ENCODE measurements around the gene FAM181A.

Gene FAM181A

GRCh38 chr14:93960774-93961438 lies 33.8 kb downstream of the FAM181A start:
- no peak for DNase-seq (ENCODE audit: low read depth in 1 of 2, low spot score in 1 of 2)

GRCh38 chr14:93961620-93962019 lies 34.5 kb downstream of the FAM181A start:
- DNase-seq (ENCODE audit: low read depth in 1 of 2, low spot score in 1 of 2), result no peak

GRCh38 chr14:93962701-93963601 lies 35.8 kb downstream of the FAM181A start:
- no peak for DNase-seq (ENCODE audit: low read depth in 1 of 2, low spot score in 1 of 2)

GRCh38 chr14:93963692-93964091 lies 36.5 kb downstream of the FAM181A start:
- DNase-seq (ENCODE audit: low read depth in 1 of 2, low spot score in 1 of 2), result no peak

- DNase-seq (ENCODE audit: low read depth in 1 of 2, low spot score in 1 of 2), result no peak
Measured at GRCh38 chr14:93964281-93964680, 37.1 kb downstream of the FAM181A start.

GRCh38 chr14:93964820-93965286 lies 37.7 kb downstream of the FAM181A start:
- no peak for DNase-seq (ENCODE audit: low read depth in 1 of 2, low spot score in 1 of 2)

- DNase-seq (ENCODE audit: low read depth in 1 of 2, low spot score in 1 of 2), result no peak
Measured at GRCh38 chr14:93965287-93965821, 38.2 kb downstream of the FAM181A start.

- no peak for DNase-seq (ENCODE audit: low read depth in 1 of 2, low spot score in 1 of 2)
Measured at GRCh38 chr14:93965946-93966474, 38.9 kb downstream of the FAM181A start.

GRCh38 chr14:93967637-93968250 lies 40.6 kb downstream of the FAM181A start:
- no peak for DNase-seq (ENCODE audit: low read depth in 1 of 2, low spot score in 1 of 2)

- no peak for DNase-seq (ENCODE audit: low read depth in 1 of 2, low spot score in 1 of 2)
Measured at GRCh38 chr14:93969082-93969828, 42.1 kb downstream of the FAM181A start.

GRCh38 chr14:93970585-93970964 lies 43.4 kb downstream of the FAM181A start:
- peak in 1 of 2 donors; percentile 64 for DNase-seq (ENCODE audit: low read depth in 1 of 2, low spot score in 1 of 2)

- DNase-seq (ENCODE audit: low read depth in 1 of 2, low spot score in 1 of 2), result peak in 1 of 2 donors; percentile 61
Measured at GRCh38 chr14:93970965-93971634, 44.0 kb downstream of the FAM181A start.

- DNase-seq (ENCODE audit: low read depth in 1 of 2, low spot score in 1 of 2), result no peak
Measured at GRCh38 chr14:93971635-93972027, 44.5 kb downstream of the FAM181A start.

GRCh38 chr14:93972618-93973205 lies 45.6 kb downstream of the FAM181A start:
- no peak for DNase-seq (ENCODE audit: low read depth in 1 of 2, low spot score in 1 of 2)

GRCh38 chr14:93973607-93974006 lies 46.5 kb downstream of the FAM181A start:
- DNase-seq (ENCODE audit: low read depth in 1 of 2, low spot score in 1 of 2), result no peak

- no peak for DNase-seq (ENCODE audit: low read depth in 1 of 2, low spot score in 1 of 2)
Measured at GRCh38 chr14:93974299-93974698, 47.2 kb downstream of the FAM181A start.

GRCh38 chr14:93974833-93975232 lies 47.7 kb downstream of the FAM181A start:
- no peak for DNase-seq (ENCODE audit: low read depth in 1 of 2, low spot score in 1 of 2)

- DNase-seq (ENCODE audit: low read depth in 1 of 2, low spot score in 1 of 2), result peak in 1 of 2 donors; percentile 57
Measured at GRCh38 chr14:93975791-93976476, 48.8 kb downstream of the FAM181A start.

GRCh38 chr14:93976477-93977057 lies 49.4 kb downstream of the FAM181A start, which contains the start of gene ASB2:
Gene ASB2, minus strand, starts transcription at chr14:93976570. Its CDS starts 12,031 bp downstream, at chr14:93964539.
- DNase-seq (ENCODE audit: low read depth in 1 of 2, low spot score in 1 of 2), result no peak

Data from activated CD4-positive, alpha-beta T cell treated with anti-CD3 and anti-CD28 coated beads, Interleukin-2, amount 50 U/mL, for 24 hours (primary cell).